ENCODE data around the gene SUPT20H.

The SUPT20H gene

DNA sequence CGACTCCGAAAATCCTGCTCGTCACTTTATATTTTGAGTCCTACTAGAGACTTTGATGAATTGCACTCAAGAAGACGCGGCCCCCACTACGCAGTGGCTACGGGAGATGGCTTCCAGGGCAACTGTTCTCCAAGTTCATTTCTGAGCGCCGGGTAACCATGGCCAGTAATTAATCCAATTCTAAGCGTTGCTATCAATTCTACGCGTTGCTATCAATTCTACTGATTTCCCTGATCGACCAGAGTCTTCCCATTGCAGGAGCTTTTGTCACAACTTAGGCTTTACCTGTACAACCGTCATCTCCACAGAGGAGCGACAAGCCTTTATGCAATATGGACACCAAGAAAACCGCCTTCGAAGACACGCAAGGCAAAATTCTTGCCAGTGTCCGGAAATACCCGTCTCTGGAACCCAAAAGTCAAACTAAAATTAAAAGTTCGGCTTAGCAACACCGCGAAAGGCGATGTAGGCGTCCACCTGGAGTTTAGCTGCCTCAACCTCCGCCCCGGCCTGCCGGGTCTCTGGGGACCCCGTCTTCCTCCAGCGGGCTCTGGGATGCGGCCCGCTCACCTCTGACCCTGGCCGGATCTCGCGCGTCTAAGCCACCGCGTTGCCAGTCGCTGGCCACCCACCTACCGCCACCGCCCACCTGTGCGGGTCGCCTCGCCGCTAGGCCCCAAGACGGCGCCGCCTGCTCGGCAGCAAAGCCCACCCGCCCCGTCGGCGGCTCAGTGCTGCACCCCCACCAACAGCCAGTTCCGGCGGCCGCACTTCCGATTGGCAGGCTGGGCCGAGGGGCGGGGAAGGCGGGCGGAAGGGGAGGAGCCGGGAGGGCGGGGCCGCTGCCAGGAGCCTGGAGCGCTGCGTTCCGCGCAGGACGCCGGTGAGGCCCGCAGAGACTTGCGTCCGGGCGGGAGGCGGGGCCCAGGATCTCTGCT is at the start of gene SUPT20H:
Gene SUPT20H, minus strand, starts transcription at position 779 of the 938 bp plus-strand sequence. CDS start 8,198 bp downstream, outside the sequence.
- DNase-seq: peak; percentile 95

DNA sequence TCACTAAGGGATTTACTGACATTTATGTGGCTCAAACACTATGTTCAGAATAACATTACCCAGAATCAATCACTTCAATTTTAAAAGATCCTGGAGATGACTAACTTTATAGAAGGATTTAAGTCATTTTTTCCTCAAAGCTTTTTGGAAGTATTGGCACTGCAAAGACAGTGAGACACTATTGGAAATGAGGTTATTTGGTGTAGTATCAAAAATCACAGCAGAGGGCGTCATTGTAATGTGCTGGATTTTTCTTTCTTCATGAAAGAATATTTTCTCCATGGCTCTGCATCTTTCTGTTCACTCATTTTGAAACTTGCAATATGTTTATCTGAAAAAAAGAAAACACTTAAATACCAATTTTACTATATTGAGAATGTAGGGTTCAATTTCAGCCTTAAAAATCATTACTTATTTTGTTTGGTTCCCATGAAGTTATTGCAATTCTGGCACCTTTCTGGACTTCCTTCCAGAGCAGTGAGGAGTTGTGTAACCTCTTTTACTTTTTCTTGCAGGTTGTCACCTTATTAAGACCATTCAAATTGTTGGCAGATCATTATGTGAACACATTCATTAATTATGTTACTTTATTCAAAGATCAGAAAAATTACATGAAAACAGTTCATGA is 49.7 kb upstream of the SUPT20H start:
- DNase-seq: no peak

DNA sequence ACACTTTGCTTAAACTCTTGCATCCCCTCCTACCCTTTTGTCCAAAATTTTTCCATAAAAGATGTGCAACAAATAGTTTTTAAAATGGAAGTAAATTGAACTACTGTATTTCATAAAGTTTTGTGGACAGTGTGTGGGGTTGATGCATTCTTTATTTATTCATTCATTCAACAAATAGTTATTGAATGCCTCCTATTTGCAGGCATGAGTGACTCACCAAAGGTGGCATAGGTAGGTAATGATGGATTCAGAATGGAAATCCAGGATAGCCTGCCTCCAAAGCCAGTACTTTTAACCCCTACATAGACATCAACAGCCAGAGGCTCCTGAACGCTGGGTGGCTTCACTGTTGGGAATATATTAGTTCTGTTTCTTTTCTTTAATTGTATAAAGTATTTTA is 48.4 kb upstream of the SUPT20H start:
- no peak for DNase-seq

DNA sequence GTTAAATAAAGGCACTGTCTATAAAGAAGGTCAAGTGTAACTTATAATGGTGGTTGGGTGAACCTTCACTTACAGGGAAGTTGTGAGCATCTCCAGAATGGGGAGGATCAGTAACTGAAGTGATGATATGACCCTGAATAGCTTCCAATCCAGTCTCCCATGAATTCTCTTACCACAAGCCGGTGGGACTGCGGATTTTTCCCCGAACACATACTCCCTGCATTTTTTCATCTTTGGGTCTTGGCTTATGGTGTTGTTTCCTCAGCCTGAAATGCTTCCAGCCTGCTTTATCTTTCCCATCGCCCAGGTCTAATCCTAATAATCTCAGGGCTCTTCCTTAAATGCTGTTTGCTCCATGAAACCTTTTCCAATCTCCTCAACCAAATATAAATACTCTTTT is 48.0 kb upstream of the SUPT20H start:
- DNase-seq: no peak

DNA sequence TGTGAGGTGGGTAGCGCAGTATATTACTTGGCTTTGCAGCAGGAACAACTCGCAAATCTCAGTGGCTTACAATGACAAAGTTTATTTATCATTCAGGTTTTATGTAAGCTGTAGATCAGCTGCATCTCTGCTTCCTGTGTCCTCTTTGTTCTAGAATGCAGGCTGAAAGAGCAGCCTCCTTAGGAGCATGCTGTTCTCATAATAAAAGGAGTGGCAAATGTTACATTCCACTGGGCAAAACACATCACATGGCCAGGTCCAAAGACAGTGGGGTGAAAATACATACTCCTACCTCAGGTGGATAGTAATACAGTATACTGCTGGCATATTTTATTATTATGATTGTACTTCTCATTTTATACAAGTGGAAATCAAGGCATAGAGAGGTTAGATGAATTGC is 47.2 kb upstream of the SUPT20H start:
- no peak for DNase-seq

DNA sequence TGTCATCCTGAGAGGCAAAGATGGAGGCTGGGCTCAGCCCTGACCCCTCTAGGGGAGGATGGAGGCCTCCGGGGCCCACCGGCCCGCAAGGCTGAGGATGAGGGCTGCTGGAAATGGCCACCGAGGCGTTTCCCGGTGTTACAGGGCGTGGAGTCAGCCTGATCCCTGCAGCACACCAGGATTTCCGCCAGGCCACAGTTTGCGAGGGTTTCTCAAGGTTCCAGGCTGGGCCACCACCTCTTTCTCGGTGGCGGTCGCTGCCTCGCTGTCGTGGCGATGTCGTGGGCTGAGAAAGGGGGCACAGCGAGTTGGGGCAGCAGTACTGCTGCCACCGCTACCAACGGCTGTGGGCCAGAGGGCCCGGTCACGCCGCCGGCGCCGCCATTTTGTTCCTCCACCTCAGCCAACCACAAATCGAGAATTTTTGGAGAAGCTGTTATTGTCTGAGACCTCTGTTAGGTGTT is 45.8 kb upstream of the SUPT20H start, which contains the start of gene CSNK1A1L:
Gene CSNK1A1L, minus strand, starts transcription at position 414 of the 464 bp plus-strand sequence. Its CDS starts 408 bp downstream, at position 6.
- no peak for DNase-seq

DNA sequence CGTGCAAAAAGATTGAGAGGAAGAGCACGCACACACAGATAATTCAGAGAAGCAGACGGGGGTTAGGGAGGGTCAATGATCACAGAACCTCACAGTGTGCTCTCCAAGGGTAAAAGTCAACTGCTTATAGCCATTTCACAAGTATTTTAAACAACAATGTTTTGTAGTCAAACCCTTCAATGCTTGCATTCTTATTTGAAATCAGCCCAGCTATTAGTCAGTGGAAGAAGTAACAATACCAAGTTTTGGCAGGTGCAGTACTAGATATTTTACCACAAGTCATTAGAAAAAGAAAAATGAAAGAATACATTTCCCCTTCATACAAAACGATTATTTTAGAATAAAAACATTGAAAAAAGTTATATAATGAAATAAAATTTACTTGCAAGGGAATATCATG is 43.4 kb upstream of the SUPT20H start:
- no peak for DNase-seq

DNA sequence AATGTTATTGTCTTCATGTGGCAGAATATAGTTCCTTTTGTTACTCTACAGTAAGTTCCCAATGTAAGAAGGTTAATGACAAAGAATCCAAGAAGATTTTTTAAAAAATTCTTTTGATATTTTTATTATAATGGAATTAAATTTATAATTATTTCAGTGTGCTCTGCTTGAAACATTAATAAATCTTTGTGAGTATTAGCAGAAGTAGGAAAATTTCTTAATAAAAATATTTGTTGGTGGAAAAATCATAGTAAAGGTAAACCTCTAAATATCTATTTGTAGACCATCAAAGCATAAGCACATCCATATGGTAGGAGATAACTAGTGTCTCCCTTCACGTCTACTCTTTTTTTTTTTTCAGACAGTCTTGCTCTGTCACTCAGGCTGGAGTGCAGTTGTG is 41.7 kb upstream of the SUPT20H start:
- no peak for DNase-seq

DNA sequence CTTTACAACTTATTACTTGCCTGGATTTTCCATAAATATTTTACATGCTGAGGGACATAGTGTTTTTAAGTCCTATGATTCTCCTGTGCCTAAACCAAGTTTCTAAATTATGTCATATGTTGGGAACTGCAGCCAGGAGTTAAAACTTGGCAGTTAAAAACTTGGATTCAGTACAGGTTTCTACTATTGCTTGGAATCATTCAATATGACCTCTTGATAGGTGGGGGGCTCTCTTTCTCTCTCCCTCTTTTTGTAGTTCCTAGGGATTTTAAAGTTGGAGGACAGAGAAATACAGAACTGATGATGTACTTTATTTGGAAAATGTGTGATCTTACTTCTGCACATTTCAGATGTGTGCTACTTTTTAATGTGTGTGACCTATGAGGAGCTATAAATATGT is 41.2 kb upstream of the SUPT20H start:
- DNase-seq: no peak

DNA sequence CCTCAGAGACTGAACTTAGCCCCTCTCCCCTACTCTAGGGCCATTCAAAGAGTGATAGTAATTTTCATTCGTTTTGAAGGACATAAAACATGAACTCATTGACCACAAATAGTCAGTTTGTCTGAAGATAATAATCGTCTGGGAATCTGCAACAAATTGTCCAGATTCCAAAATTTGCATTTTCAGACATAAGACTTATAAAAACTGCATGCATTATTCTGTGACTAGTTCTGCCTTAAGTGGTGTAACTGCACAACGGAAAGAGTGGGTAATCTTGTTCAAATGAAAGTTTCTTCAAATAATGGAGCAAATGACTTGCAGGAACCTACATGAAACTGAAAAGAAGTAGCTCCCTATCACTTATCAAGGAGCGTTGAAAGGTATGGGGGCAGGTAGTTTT is 37.6 kb upstream of the SUPT20H start:
- no peak for DNase-seq

DNA sequence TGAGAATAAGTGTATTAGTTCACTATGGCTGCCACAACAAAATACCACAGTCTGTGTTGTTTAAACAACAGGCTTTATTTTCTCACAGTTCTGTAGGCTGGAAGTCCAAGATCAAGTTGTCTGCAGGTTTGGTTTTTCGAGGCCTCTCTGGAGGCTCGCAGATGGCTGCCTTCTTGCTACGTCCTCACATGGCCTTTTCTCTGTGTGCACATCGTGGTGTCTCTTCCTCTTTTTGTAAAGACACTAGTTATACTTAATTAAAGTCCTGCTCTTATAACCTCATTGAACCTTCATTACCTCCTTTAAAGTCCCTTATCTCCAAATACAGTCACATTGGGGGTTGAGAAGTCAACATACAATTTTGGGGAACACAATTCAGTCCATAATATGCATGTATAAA is 35.4 kb upstream of the SUPT20H start:
- no peak for DNase-seq

DNA sequence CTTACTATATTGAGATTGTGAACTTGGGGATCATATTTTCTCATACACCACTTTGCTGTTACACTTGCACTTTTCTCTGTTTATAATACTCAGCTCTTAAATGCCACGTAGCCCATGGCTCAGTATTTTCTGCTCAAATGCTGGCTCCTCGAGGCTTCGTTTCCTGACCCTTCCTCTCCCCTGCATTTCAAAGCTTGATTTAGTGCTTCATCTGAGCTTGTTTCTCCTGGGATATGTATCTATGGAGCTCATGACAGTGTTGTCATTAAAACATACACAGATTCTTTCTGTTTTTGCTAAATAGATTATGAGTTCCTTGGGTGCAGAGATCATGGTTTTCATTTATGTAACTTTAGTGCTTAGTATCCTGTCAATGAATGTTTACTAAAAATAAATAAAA is 34.6 kb upstream of the SUPT20H start:
- no peak for DNase-seq

DNA sequence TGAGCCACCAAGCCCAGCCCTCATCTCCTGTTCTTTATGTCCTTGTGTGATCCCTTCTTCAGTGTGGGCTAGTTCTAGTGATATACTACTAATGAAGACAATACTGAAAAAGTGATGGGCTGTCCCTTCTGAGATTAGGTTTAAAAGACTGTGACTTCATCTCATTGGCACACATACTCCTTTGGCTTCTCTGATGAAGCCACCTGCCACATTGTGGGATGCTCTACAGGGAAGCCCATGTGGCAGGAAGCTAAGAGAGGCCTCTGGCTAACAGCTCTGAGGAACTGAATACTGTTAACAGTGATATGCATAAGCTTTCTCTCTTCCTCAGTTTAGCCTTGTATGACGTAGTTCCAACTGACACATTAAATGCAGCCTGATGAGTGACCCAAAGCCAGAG is 32.3 kb upstream of the SUPT20H start:
- no peak for DNase-seq

DNA sequence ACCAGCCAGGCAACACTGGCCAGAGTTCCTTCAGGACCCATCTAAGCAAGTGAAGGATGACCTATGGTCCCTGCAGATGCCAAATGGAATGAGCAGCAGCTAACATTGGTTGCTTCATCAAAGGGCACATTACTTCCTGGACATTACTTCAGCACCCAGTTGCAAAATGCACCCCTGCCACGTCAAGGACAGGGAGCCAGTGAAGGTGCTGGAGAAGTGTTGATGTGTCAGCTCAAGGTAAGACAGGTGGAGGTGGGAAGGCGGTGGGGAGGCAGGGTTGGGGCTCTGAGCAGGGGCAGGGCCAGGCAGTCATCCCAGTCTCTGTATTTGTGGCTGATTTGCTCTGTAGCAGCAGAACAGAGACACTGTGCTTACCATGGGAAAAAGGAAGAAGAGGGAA is 31.4 kb upstream of the SUPT20H start:
- no peak for DNase-seq

DNA sequence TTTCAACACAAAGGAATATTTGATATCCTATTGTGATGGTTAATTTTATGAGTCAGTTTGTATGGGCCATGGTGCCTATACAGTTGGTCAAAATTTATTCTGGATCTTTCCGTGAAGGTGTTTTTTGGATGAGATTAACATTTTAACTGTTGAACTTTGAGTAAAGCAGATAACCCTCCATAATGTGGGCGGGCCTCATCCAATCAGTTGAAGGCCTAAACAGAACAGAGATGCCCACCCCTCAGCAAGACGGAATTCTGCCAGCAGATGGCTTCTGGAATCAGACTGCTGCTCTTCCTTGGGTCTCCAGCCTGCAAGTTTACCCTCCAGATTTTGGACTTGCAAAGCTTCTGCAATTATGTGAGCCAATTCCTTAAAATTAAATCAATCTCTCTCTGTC is 30.0 kb upstream of the SUPT20H start:
- no peak for DNase-seq

DNA sequence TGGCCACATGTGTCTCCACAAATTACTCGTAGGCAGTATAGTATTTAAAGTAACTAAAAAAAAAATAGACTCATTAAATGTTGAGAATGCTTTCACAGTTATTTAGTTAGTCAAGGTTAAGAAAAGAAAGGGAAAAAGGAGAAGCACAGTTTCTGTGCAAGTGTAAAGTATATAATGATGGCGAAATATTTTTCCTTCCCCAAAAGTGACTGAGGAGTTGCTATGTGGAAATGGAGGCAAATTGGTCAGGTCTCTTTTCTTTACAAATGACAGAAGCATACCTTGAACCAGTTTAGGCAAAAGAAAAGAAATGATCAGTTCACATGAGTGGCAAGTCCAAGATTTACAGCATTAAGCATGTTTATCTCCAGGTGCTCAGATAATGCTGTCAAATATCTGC is 28.0 kb upstream of the SUPT20H start:
- DNase-seq: no peak

DNA sequence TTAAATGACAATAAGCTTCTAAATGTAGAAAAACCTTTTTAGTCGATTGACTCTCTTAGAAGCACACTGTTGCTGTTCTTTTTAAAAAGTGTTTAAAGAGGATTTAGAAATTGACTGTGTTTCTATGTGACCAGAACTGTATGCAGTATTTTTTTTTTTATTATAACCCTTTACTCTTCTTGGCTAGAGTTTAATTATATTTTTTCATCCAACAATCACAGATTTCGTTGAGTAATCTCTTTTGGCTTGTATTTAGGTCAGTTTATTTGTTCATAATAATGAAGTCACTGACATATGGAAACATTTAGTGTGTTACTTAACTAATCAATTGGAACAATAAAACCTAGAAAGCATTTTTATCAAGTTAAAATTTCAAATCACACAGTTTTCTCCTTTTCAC is 26.1 kb upstream of the SUPT20H start:
- no peak for DNase-seq

DNA sequence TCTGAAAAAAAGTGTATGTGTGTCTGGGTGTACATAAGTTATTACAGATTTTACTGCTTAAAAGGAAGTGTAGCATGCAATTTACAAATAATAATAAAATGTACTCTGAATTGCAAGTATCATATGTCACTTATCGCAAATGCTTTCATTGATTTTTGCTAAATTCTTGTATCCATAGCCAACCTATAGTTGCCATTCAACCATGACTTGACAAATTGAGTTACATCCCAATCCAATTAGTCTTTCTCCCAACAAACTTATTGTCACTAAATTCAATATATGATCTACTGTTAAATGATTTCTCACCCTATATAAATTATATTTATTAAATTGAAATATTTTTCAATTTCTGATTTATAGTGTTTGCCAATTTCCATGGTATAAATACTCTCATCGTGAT is 17.3 kb upstream of the SUPT20H start:
- DNase-seq: no peak

DNA sequence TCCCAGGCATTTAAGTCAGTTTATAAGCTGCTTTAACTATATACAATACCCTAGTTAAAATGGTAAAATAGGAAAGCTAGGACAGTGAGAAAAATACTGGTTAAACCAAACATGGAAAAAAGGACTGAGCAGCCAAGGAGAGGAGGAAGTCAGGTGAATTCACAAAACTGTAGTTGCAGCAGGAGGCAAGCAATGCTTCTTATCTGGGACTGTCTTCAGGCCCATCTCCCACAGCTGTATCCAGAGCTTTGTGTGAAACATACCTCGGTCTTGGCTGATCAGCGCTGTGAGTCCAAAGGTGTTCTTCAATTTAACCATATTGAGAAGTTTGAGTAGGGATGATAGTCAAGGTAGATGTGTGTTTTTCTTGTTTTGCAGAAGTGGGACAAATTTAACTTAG is 15.7 kb upstream of the SUPT20H start:
- no peak for DNase-seq

DNA sequence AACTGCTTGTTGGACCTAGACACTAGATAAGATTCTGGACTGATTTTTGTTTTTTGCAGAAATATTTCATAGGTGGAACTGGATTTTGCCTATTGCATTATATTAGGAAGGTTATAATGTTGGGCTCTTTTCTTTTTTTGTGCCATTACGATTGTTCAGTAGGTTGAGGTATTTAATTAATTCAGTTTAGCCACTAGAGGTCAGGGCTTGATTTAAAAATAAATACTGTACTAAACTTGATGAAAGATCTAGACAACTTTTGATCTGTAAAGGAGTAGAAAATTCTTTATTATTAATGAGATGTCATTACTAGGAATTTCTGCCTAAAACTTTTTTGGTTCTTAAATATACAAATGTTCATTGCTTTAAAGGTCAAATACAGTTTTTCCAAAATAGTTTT is 15.2 kb upstream of the SUPT20H start:
- DNase-seq: no peak

DNA sequence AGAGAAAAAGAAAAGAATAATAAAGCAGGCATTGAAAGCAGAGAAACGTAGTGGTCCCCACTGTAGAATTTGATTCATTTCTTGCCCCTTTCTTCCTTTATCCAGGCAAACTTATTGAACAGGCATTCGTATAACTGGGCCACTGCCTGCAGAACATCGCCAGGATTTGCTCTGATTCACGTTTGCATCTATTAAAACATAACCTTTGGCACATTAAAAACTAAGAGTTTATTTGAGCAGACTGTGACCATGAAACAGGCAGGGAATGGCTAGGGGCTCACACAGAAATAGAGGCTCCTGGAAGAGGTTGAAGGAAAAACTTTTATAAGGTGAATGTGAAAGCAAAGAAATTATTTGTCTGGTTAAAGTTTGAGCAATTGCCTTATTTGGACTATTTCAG is 12.5 kb upstream of the SUPT20H start:
- DNase-seq: no peak

DNA sequence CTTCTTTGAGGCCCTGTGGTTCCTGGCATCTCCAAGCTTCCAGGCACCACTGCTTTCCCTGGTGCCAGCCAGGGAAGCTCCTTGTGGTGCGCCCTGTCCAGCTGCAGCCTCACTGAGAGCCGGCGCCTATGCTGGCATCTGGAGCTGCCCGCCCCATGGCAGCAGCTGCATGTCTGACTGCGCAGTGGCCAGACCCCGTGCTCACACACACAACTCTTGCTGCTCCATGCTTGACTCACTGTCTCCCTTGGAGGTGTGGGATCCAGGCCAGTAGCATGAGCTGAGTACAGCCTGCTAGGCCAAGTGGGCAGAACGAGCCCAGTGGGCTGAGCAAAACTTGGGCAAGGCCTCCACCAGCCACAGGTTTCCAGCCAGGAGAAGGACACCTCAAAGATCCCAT is 11.5 kb upstream of the SUPT20H start:
- no peak for DNase-seq

DNA sequence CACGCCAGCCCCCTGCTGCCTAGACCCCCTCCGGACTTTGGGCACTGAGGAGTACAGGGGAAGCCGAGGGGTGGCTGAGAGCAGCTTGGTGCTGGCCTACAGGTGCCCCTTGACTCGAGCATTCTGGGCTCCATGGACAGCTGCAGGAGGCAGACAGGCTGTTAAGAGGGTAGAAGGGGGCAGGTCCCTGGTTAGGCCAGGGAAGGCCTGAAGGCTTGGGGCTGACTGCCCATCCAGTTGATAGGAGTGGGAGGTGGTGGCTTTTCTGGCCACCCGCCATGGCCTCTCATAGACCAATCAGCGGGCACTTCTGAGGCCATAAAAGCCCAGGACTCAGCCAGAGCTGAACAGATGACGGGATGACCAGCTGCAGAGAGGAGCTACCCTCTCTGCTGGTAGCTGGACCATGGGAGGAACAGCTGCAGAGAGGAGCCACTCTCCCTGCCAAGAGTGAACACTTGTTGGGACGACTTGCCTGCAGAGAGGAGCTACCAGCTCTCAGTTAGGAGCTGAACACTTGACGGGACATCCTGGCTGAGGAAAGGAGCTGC is 10.7 kb upstream of the SUPT20H start:
- DNase-seq: no peak

DNA sequence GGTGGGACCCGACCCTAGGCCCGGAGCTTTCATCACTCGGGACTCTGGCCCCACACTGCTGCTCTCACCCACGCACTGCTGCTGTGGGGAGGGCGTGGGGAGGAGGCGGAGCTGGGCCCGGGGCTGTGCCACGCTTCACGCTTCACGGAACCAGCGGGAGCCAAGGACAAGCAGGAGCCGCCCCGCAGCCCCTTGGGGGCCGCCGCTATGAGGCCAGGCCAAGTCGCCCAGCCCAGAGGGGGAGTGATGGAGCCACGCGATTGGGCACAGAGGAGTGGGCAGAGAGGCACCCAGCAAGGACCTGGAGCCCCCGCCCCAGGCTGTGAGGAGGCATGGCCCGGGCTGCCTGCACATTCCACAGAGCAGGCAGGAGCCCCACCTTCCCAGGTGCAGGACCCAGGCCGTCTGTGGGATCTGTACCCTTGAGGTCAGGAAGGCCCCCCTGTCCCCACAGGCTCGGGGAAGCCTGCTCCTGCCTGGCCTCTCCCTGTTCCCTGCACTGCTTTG is 10.2 kb upstream of the SUPT20H start:
- DNase-seq: no peak

Data from stimulated activated naive CD4-positive, alpha-beta T cell treated with Interleukin-2 at 50 U/mL for 16 hours (primary cell).